Large intestine (tissue), 3 donors: ENCODE results near the gene PHYKPL. TPM values are rescaled to one million over a fixed set of nuclear protein-coding genes. Genes with fewer than 3 reads are reported as not detected.

ENCODE experiments used
- DNase-seq, 2 donors: peaks; one replicate each; pipeline versions ENCODE4 v3.0.0 to v3.0.0-alpha.2; 2013
- H3K27ac ChIP-seq: one replicate; pipeline ENCODE4 v1.5.1; 2013; ENCODE audit warnings: low read length
- H3K27me3 ChIP-seq: 2 replicates; pipeline ENCODE4 v1.6.1; 2013; ENCODE audit warnings: low read length; ENCODE audit not compliant: control insufficient read depth, insufficient read depth
- H3K36me3 ChIP-seq: 2 replicates; pipeline ENCODE4 v1.6.1; 2013; ENCODE audit warnings: low read length; ENCODE audit not compliant: control insufficient read depth, insufficient read depth
- H3K4me1 ChIP-seq: one replicate; pipeline ENCODE4 v1.6.1; 2013; ENCODE audit warnings: low read length; ENCODE audit not compliant: control insufficient read depth, insufficient read depth
- H3K4me3 ChIP-seq: one replicate; pipeline ENCODE4 v1.5.1; 2013; ENCODE audit warnings: low read length
- H3K9me3 ChIP-seq: one replicate; pipeline ENCODE4 v1.6.1; 2013; ENCODE audit warnings: mild to moderate bottlenecking, low read depth, low read length, moderate library complexity; ENCODE audit not compliant: control insufficient read depth
- WGBS: methylation state at CpG from one replicate; pipeline ENCODE4 v1.1.5; 2013; ENCODE audit warnings: low lambda C conversion rate; ENCODE audit not compliant: insufficient coverage; 5-methylcytosine and 5-hydroxymethylcytosine counted together
- polyA plus RNA-seq: library from polyadenylated mRNA; unstranded; fragments of 120-200 nt; gene quantifications from one replicate; pipeline ENCODE4 v1.2.1, GENCODE V29; 2013

The PHYKPL gene
- polyA plus RNA-seq, 1 donor, result 168 TPM

DNA sequence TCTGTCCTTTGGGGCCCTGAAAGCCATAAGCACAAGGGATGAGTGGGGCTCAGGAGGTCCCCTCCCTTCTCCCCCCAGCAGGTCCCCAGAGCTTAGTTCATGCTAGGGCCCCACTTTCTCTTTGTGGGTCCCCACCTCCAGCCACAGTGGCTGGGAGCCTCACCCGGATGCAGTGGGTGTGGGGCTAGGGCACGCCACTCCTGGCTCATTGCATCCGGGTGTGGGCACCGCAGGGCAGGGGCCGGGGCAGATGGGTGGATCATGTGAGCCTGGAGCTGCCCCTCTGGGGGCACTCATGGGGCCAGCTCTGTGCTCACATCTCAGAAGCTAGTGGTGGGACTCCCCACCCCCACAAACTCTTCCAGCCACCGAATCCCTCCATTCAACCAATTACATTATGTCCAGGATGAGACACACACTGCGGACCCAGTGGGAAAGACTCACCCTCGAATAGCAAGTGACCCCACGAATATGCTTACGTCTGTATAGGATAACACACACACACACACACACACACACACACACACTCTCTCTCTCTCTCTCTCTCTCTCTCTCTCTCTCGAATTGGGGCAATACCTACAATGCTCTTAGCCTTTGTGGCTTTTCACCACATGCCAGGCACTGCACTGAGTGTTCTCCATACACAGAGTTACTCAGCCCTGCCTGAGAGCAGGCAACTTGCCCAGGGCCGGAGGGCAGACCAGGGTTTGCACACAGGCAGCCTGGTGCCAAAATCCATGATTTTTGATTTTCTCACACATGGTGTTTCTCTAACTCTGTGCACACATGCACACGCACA is 16.8 kb upstream of the PHYKPL start:
- no peak overlapping the region for H3K4me3 ChIP-seq
- H3K27me3 ChIP-seq, result no peaks in the 10 kb centered on the region
- H3K4me1 ChIP-seq, result no peaks in the 10 kb centered on the region
- WGBS, result no CpG with 5 or more reads among the region's 13 CpGs
- H3K9me3 ChIP-seq, result no peaks in the 10 kb centered on the region
- no peaks in the 10 kb centered on the region for H3K36me3 ChIP-seq
- no peak for DNase-seq
- no peak overlapping the region for H3K27ac ChIP-seq

DNA sequence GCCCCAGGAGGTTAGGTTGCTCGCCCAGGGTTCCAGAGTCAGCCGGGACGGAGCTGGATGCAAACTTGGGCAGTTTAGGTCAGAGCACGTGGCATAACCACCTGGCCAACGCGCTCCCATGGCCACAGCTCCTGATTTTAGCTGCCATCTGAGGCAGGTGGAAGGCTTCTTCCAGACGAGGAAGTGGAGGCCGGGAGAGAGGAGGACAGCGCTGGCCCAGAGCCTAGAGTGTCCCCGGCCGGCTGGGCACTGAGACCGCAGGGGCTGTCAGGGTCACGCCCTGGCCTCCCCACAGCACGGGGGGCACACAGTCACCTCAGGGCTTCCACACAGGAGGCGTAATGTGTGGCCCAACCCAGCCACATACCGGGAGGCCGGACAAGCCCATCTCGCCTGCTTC is 16.1 kb upstream of the PHYKPL start:
- Histone ChIP-seq H3K4me3 (no peak overlapping the region), H3K4me1 (no peaks in the 10 kb centered on the region), H3K27me3 (no peaks in the 10 kb centered on the region), H3K27ac (no peak overlapping the region), H3K36me3 (no peaks in the 10 kb centered on the region), H3K9me3 (no peaks in the 10 kb centered on the region)
- no peak for DNase-seq
- no CpG with 5 or more reads among the region's 18 CpGs for WGBS

DNA sequence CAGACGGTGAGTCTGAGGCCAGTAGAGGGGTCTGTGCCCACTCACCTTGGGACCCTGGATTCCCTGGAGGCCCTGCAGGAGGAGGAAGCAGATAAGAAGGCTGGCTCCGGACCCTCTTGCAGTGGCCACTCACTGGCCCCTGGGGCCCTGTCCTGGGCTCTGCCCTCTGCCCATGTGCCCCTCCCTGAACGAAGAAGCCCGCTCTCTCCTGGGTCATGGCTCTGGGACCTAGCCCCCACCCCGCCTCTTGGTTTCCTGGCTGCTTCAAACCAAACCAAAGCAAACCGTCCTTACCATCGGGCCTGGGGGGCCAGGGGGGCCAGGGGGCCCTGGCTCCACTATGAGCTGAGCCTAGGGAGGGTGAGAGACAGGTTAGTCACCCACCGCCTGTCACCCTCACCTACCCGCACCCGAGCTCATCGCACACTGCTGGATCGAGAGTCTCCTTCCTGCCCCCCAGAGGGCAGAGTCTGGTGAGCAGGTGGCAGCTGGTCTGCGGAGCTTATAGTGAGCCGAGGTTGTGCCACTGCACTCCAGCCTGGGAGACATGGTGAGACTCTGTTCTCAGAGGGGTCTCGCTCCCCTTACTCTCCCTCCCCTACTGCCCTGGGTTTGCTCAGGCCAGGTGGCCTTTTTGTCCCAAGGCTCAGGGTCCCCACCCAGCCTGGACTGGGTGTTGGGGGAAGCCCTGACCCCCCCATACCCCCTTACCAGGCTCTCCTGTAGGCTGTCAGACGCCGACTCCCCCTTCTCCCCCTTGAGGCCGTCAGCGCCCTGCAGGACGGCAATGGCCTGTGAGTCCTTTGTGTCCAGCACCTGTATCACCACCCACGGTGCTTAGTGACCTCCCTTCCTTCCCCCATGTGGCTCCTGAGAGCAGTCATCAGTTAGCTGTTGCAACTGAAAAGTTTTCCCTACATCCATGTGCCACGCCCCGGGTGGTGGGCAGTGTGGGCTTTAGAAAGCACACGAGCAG is 15.2 kb upstream of the PHYKPL start:
- DNase-seq, result no peak
- no peaks in the 10 kb centered on the region for H3K36me3 ChIP-seq
- no CpG with 5 or more reads among the region's 24 CpGs for WGBS

DNA sequence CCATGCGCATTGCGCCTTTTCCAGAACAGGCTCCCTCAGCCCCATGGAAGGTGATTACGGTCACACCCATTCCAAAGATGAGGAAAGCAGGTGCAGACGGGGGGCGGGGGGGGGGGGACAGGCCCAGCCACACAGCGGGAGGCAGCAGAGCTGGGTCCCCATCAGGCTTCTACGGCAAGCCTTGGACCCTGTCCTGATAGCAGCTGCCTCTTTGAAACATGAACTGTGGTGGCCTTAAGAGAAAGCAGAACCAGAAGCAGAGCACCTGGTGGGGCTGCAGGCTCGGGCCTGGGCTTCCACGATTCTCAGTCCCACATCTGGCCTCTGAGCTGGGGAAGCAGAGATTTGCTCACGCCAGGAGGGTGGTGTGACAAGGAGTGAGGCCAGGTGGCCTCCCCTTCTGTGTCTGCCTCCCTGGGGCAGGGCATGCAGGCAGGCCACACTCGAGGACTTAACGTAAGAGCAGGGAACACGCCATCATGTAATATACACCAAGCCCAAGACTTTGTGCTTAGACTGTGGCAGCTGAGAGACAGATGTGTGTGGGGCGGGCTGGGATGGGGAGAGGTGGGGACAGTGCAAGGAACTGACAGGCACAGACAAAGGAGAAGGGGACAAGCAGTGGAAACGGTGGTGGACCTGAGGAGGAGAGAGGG is 14.2 kb upstream of the PHYKPL start:
- no CpG with 5 or more reads among the region's 15 CpGs for whole genome bisulfite sequencing
- H3K36me3 ChIP-seq, result no peaks in the 10 kb centered on the region
- H3K4me3 ChIP-seq, result no peak overlapping the region
- no peak for DNase-seq
- no peak overlapping the region for H3K27ac ChIP-seq
- no peaks in the 10 kb centered on the region for H3K9me3 ChIP-seq
- no peaks in the 10 kb centered on the region for H3K4me1 ChIP-seq
- no peaks in the 10 kb centered on the region for H3K27me3 ChIP-seq

More for the DNA sequence above, 15.2 kb upstream of the PHYKPL start:
- Histone ChIP-seq H3K4me1 (no peaks in the 10 kb centered on the region), H3K4me3 (no peak overlapping the region), H3K9me3 (no peaks in the 10 kb centered on the region), H3K27ac (no peak overlapping the region), H3K27me3 (no peaks in the 10 kb centered on the region)

DNA sequence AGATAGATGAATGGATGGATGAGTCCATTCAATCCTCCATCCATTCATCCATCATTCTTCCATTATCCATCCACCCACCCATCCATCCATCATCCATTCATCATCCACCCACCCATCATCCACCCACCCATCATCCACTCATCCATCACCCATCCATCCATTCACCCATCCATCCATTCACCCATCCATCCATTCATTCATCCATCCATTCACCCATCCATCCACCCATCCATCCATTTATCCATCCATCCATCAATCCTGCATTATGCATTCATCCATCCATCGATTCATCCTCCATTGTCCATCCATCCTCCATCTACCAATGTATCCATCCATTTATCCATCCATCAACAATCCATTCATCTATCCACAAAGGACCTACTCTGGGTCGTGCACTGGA is 12.8 kb upstream of the PHYKPL start:
- no CpG with 5 or more reads among the region's 2 CpGs for WGBS
- H3K36me3 ChIP-seq, result no peaks in the 10 kb centered on the region
- no peaks in the 10 kb centered on the region for H3K27me3 ChIP-seq
- H3K27ac ChIP-seq, result no peak overlapping the region
- no peak for DNase-seq
- H3K4me3 ChIP-seq, result no peak overlapping the region
- H3K4me1 ChIP-seq, result no peaks in the 10 kb centered on the region
- no peaks in the 10 kb centered on the region for H3K9me3 ChIP-seq

DNA sequence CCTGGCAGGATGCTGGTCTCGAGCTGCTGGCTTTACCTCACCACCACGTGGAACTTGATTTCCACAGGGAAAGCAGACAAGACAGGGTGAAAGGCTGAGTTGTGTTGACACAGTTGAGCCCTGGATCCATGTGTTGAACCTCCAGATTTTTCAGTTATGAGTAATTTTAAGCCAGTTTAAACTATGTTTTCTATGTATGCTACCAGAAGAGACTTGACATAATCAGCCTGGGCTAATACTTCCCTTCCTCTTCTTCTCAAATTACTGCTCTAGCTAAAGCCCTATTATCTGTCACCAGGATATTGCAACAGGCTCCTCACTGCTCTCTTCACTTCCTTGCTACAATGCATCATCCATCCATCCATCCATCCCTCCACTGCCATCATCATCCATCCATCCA is 12.0 kb upstream of the PHYKPL start:
- no peak for DNase-seq
- no CpG with 5 or more reads among the region's 2 CpGs for WGBS
- Histone ChIP-seq H3K27me3 (no peaks in the 10 kb centered on the region), H3K9me3 (no peaks in the 10 kb centered on the region), H3K36me3 (no peaks in the 10 kb centered on the region), H3K27ac (no peak overlapping the region), H3K4me3 (no peak overlapping the region), H3K4me1 (no peaks in the 10 kb centered on the region)

DNA sequence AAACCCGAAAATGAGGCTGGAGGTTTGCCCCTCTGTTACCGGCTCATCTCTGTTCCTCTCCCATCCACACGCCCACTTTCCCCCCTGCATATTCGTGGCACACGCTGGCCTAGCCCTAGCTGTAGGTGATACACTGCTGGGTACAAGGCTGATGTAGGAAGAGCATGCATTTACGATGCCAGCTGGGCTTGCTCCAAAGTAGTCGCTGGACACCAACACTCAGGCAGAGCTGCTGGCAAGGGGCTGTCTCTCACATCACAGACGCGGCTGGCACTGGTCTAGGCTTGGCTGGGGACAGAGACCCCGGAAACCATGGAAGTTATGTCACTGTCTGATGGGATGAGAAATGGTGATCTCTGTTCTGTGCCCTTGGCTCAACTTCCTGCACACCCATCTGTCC is 9.8 kb upstream of the PHYKPL start:
- H3K9me3 ChIP-seq, result no peaks in the 10 kb centered on the region
- WGBS, result no CpG with 5 or more reads among the region's 10 CpGs
- no peaks in the 10 kb centered on the region for H3K36me3 ChIP-seq
- peaks cover 9% of the 10 kb centered on the region for H3K4me1 ChIP-seq
- no peak for DNase-seq
- H3K27ac ChIP-seq, result no peak overlapping the region
- H3K27me3 ChIP-seq, result no peaks in the 10 kb centered on the region
- no peak overlapping the region for H3K4me3 ChIP-seq

DNA sequence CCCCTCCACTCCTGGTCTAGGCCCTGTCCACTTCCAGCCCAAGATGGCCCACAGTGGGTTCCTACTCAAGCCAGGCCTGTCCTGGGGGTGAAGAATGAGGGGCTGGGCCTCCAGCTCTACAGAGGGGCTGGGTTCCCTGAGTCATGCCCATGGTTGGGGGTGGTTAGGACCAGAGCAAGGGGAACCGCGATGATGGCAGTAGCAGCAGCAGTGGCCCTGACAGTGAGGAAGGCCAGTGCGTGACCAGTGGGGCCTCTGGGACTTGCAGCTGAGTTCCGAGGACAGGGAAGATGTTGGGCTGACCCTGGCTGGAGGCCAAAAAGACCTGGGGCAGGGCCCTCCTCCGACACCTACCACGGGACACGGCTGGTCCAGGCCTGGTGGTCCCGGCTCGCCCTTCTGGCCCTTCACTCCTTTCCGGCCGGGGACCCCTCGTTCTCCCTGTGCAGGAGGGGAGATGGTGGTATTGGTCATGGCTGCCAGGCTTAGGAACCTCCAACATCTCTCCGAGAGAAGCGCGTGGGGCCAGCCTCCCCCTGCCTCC is 9.2 kb upstream of the PHYKPL start:
- DNase-seq, result no peak
- no CpG with 5 or more reads among the region's 15 CpGs for WGBS

DNA sequence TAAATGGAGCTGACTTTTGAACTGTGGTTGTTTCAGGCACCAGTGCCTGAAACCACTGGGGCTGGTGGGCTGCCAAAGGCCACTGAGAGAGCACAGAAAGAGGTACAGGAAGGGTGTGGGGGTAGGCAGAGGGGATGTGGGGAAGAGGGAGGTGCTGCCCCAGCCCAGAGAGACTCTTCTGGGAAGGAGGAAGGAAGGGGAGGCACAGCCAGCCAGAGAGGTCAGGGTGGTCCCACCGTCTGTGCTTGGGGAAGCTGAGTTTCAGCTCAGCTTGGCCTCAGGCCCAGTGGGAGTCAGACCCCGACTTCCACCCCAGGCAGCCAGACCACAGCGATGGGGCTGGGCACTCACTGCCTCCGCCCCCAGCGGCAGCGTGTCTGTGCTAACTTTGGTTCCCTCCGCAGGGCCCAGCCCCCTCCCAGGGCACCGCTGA is 8.6 kb upstream of the PHYKPL start:
- peaks cover 9% of the 10 kb centered on the region for H3K4me1 ChIP-seq
- H3K9me3 ChIP-seq, result no peaks in the 10 kb centered on the region
- H3K27ac ChIP-seq, result no peak overlapping the region
- no peaks in the 10 kb centered on the region for H3K27me3 ChIP-seq
- H3K36me3 ChIP-seq, result no peaks in the 10 kb centered on the region
- WGBS, result no CpG with 5 or more reads among the region's 8 CpGs
- DNase-seq, result no peak
- H3K4me3 ChIP-seq, result no peak overlapping the region

More for the DNA sequence above, 9.2 kb upstream of the PHYKPL start:
- Histone ChIP-seq H3K9me3 (no peaks in the 10 kb centered on the region), H3K4me1 (peaks cover 9% of the 10 kb centered on the region), H3K4me3 (no peak overlapping the region), H3K36me3 (no peaks in the 10 kb centered on the region), H3K27me3 (no peaks in the 10 kb centered on the region), H3K27ac (no peak overlapping the region)

DNA sequence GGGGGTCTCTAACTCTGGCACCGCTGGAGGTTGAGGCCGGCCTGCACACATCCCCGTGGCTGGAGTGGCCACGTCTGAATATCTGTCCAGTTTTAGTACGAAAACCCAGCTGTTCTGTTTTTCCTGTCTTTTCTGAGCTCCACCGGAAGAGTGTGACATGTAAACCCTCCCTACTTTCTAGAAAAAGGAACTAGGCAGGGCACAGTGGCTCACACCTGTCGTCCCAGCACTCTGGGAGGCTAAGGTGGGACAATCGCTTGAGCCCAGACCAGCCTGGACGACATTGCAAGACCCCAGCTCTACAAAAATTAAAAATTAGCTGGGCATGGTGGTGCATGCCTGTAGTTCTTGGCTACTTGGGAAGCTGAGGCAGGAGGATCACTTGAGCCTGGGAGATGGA is 8.2 kb upstream of the PHYKPL start:
- no peak for DNase-seq
- H3K4me1 ChIP-seq, result peaks cover 9% of the 10 kb centered on the region
- no CpG with 5 or more reads among the region's 9 CpGs for WGBS
- no peaks in the 10 kb centered on the region for H3K27me3 ChIP-seq
- no peaks in the 10 kb centered on the region for H3K36me3 ChIP-seq
- H3K4me3 ChIP-seq, result no peak overlapping the region
- no peaks in the 10 kb centered on the region for H3K9me3 ChIP-seq
- no peak overlapping the region for H3K27ac ChIP-seq
